ENCODE measurements around the gene CCDC144A.
"Not testable (repeated sequence)": the region's sequence is repeated elsewhere in the genome, so short reads cannot be mapped to it uniquely, and the experiment has no call there.

Gene CCDC144A

DNA sequence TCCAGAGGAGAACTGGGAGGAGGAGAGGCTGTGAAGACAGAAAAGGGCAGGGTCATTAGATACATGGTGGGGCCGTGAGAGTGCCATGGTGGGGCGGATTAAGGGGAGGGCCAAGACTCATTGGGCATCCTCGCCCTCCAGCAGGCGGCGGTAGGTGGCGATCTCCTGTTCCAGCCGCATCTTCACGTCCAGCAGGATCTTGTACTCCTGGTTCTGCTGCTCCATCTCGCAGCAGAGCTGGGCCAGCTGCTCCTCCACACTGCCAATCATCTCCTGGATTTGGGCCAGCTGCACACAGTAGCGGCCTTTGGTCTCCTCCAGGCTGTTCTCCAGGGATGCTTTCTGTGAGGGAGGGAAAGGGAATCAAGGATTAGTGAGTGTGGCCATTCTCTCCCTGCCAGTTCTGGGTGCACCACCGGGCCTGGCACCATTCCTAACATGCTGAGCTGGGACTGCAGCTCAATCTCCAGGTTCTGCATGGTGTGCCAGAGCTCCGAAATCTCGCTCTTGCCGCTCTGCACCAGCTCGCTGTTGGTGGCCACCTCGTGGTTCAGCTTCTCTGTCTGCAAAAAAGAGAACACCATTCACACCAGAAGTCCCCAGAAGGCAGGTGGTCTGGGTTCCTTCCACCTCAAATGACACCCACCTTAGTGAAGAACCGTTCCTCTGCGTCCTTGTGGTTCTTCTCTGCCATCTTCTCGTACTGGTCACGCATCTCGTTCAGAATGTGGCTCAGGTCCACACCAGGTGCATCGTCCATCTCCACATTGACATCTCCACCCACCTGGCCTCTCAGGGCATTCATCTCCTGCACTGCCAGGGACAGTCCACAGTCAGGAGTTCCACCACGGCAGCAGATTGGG, 129.0 kb downstream of the CCDC144A start:
- no peak for DNase-seq

DNA sequence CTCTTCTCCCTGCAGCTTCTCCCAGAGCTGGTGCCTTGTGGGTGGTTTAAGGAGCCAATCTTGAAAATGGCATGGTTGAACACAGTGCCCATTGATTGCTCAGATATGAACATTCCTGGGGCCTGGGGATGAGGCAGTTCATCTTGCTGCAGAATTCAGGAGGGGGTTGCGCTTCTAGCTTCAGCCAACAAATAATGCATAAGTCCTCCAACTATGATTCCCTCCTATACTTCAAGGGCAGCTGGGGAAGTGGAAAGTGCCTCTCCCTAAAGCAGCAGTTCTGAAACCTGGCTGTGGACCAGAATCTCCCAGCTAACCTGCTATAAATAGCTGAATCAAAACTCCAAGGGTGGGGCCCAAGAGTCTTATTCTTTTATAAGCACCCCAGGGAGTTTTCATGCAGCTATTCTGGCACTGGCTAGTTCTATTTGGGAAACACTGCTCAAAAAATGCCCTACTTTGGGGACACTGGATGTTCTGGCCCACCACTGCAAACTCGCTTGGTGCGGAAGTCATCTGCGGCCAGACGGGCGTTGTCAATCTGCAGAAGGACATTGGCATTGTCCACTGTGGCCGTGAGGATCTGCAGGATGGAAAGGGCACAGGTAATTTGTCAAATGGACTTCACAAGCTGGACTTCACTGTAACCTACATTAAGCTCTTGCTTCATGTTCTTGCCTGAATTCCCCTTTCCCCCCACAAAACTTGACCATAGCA, 130.3 kb downstream of the CCDC144A start:
- DNase-seq: no peak

DNA sequence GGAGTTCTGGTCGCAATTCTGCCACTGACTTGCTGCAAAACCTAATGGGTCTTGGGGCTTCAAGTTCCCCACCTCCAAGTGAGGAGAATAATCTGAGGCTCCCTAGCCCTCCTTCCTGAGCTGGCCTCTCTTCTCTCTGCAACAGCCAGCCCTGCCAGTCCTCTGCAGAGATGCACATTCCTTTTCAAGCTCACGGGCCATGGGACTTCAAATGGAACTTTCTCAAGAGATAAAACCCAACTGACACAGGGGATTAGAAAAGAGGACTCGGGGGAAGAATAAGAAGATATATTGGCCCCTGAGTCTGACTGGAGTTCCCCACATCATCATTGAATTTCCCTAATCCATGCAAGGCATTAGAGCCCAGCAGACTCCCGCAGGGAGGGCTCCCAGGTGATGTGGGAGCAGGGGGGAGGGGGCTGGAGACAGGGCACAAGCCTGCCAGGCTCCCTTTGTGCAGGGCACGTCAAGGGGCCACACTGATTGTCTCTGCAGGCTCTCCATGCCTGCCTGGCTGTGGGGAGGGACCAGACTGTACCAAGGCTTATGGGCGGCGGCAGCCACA, 131.0 kb downstream of the CCDC144A start:
- DNase-seq: no peak

DNA sequence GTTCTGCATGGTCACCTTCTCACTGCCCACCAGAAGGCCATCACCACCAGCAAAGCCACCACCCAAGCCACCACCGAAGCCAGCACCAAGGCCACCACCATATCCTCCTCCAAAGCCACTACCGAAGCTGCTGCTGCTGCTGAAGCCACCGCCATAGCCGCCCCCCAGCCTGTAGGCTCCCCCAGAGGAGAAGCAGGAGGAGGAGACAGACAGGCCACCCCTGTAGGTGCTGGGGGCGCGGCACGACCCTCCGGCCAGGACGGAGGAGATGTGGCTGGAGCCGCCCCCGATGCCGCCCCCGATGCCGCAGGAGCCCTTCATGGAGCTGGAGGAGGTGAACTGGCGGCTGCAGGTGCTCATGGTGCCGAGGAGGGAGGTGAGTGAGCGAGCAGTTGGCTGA, 132.1 kb downstream of the CCDC144A start:
- not testable (repeated sequence) for DNase-seq

DNA sequence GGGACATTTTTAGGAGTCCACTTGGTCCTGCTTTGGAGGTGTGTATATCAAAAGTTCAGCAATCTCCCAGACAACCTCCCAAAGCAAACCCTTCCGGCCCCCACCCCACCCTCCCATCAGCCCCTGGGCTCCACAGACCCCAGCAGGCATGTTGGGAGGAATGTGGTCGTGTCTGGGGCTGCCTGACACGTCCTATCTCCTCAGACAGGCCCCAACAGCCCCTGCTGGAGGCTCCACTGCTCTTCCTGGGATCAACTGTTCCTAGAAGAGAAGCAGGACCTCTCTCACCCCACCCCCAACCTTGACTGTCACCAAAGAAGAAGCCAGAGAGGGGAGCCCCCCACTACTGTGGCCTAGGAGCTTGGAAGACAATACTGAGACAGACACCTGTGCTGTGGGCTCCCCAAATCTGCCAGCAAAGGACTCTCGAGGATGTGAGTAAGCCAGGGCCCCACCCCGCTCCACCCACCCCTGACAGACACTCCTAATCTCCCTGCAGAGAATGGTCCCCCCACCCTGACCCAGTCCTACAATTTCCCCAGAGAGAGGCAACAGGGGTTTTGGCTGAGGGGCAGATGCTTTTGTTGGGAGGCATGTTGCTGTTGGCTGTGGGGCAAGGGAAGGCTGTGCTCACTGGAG, 133.8 kb downstream of the CCDC144A start:
- not testable (repeated sequence) for DNase-seq
